Left renal cortex interstitium (tissue), 4 donors: ENCODE results near the gene SDR39U1. TPM values are rescaled to one million over a fixed set of nuclear protein-coding genes. Genes with fewer than 3 reads are reported as not detected.
A peak's percentile ranks its signal among the peaks of the same experiment; 100 is the strongest.
"Not testable (repeated sequence)": the region's sequence is repeated elsewhere in the genome, so short reads cannot be mapped to it uniquely, and the experiment has no call there.

ENCODE experiments used
- DNase-seq, 4 donors: peaks; one replicate each; pipeline ENCODE4 v3.0.0-alpha.2; 2013; ENCODE audit warnings: low read depth in 4 of 4, low spot score in 2 of 4, missing footprints in 1 of 4
- polyA plus RNA-seq, 4 donors: library from polyadenylated mRNA; unstranded; fragments of 120-200 nt; gene quantifications; one replicate each; pipeline ENCODE4 v1.2.1, GENCODE V29; 2013; ENCODE audit not compliant: insufficient read length in 4 of 4

Gene SDR39U1, protein sequence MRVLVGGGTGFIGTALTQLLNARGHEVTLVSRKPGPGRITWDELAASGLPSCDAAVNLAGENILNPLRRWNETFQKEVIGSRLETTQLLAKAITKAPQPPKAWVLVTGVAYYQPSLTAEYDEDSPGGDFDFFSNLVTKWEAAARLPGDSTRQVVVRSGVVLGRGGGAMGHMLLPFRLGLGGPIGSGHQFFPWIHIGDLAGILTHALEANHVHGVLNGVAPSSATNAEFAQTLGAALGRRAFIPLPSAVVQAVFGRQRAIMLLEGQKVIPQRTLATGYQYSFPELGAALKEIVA
- polyA plus RNA-seq, result 10 to 100 TPM; 49.6 to 92.1 (median 72.5) TPM

DNA sequence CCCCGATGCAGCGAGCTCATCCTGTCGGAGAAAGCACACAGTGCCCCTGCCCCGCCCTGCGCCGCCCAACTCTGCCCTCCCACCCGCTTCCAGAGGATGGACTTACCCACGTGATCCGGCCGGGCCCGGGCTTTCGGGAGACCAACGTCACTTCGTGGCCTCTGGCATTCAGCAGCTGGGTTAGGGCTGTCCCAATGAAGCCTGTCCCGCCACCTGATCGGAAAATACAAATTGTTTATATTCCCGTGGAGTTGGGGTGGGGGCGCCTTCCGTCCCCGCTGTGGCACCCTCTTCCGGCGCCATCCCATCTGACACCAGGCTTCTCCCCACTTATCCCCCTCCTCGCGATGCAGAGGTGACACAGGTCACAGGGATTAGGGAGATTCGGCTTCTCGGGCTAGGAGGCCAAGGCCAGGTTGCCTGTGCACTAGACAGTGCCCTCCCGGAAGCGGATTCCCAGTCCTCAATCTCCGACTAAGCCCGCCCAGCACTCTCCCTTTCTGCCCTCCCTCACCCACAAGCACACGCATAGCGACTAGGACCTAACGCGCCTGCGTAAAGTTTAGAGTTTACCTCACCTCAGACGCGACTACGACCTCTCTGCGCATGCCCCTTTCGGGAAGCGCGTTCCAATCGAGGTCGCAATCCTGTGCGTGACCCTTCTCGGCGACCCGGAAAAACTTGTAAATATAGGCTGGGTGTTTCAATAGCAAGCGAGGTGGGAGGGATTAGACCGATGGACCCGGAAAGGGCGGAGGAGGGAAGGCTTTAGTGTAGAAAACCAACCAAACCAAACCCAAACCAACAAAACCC, at the start of gene SDR39U1:
Gene SDR39U1 (minus strand): TSS at position 537 of the 813 bp plus-strand sequence. CDS start 7 bp downstream, at position 530.
- peak; percentile 96 to 99 (median 98) for DNase-seq

DNA sequence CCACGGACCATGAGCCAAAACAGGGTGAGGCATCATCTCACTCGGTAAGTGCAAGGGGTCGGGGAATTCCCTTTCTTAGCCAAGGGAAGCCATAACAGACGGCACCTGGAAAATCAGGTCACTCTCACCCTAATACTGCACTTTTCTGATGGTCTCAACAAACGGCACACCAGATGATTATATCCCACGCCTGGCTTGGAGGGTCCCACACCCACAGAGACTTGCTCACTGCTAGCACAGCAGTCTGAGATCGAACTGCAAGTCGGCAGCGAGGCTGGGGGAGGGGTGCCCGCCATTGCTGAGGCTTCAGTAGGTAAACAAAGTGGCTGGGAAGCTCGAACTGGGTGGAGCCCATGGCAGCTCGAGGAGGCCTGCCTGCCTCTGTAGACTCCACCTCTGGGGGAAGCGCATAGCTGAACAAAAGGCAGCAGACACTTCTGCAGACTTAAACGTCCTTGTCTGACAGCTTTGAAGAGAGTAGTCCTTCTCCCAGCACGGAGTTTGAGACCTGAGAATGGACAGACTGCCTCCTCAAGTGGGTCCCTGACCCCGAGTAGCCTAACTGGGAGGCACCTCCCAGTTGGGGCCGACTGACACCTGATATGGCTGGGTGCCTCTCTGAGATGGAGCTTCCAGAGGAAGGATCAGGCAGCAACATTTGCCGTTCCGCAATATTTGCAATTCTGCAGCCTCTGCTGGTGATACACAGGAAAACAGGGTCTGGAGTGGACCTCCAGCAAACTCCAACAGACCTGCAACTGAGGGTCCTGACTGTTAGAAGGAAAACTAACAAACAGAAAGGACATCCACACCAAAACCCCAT, 49.2 kb upstream of the SDR39U1 start:
- DNase-seq, result not testable (repeated sequence)

DNA sequence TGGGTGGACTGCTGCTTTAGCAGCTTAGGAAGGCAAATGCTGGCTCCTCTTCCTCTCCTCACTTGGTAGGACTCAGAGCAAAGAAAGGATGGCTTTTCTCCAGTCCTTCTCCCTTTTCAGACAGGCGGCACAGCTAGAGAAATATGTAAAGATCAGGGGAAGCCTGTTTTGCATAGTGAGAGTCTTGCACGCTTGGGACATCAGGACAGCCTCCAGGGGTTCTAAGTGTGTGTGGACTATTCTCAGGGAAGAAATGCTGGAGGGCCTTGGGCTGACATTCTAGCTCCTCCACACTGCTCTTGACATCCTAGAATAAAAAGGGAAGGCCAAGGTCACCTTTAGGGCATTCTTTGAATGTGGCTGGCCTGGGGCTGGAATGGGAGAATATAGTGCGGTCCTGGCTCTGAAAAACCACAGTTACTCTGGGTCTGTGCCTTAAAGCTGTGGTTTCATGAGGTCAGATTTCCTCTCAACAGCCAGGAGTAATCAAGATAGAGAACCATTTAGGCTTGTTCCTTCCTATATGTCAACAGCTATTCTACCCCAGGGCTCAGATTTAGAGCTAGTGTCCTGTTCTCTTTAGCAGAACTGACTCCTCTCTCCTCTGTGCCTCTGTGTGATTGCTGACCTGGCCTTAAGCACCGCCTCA, 41.2 kb upstream of the SDR39U1 start:
- DNase-seq, result no peak

DNA sequence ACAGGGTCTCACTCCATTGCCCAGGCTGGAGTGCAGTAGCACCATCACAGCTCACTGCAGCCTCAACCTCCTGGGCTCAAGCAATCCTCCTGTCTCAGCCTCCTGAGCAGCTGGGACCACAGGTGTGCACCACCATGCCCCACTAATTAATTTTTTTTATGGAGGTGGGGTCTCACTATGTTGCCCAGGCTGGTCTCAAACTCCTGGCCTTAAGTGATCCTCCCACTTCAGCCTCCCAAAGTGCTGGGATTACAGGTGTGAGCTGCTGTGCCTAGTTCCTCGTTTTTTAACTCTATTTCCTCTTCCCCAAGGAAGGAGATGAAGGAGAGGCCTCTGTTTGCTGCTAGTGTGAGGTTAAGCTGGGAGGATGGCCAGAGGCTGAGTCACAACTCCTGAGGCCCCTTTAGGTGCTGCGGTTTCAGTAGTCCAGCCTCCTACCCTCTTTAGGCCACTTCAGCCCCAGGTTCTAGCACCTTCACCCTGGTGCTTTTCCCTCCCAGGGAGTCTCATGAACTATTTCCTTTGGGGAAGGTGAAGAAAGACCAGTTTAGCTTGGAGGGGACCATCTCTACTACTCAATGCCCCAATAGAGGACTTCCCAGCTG, 40.2 kb upstream of the SDR39U1 start:
- DNase-seq, result not testable (repeated sequence)

DNA sequence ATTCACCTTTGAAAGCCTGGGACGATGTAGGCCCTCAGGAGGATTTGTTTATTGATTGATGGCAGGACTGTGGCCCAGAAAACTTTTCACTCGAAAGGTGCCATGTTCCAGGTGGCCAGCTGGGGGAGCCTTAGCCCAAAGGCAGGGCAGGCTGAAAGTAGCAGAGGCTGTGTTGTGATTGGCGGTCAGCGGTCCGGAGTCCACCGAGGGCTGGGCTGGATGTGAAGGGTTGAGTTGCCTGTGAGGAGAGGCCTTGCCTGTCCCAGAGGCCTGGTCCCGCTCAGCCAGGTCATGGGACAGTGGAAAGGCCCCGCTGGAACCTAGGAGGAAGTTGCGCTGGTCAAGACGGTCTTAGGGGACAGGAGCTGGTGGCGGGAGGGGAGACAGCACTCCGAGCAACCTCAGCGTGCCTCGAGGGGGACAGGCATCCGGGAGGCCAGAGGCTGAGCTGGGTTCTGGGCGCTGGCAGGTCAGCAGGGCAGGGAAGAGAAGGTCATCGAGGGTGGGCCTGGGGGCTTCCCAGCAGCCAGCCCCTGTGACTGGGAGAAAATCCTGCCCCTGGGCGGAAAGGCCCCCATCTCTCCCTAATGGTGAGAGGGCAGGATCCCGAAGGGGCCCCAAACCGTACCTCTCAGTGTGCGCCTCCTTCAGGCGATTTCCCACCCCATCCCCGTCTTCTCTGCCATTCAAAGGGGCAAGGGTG, 39.2 kb upstream of the SDR39U1 start:
- DNase-seq, result peak in 2 of 4 donors; percentile 1 to 3

DNA sequence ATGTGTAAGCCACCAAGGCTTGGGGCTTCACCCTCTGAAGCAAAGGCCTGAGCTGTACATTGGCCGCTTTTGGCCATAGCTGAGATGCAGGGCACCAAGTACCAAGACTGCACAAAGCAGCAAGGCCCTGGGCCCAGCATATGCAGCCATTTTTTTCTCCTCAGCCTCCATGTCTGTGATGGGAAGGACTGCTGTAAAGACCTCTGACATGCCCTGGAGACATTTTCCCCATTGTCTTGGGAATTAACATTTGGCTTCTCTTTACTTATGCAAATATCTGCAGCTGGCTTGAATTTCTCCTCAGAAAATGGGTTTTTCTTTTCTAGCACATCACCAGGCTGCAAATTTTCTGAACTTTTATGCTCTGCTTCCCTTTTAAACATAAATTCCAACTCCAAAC, 37.4 kb upstream of the SDR39U1 start:
- not testable (repeated sequence) for DNase-seq

DNA sequence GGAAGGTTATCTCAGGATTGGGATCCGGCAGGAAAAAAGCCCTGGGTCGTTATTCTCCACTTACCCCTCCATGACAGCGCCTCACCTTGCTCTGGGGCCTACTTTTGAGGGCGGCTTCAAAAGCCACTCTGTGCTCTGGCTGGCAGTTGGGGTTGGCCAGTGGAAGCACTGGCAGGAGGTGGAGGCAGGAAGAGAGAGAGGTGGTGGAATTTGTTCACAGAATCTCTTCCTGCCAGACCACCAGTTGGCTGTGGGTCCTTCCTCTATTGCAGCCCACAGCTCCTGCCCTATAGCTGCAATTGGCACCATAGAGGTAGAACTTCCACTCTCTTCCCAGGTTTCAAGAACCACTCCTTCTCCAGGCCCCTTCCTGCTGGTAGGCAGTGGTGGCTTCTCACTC, 32.7 kb upstream of the SDR39U1 start:
- no peak for DNase-seq

DNA sequence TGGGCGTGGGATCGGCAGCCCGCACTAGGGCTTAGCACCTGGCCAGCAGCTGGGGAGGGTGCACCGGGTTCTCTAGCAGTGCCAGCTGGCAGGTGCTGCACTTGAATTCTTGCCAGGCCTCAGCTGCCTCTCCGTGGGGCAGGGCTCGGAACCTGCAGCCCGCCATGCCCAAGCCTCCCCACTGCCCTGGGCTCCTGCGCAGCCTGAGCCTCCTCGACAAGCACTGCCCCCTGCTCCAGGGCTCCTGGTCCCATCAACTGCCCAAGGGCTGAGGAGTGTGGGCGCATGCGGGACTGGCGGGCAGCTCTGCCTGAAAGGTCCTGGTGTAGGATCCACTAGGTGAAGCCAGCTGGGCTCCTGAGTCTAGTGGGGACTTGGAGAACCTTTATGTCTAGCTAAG, 30.6 kb upstream of the SDR39U1 start:
- no peak for DNase-seq

DNA sequence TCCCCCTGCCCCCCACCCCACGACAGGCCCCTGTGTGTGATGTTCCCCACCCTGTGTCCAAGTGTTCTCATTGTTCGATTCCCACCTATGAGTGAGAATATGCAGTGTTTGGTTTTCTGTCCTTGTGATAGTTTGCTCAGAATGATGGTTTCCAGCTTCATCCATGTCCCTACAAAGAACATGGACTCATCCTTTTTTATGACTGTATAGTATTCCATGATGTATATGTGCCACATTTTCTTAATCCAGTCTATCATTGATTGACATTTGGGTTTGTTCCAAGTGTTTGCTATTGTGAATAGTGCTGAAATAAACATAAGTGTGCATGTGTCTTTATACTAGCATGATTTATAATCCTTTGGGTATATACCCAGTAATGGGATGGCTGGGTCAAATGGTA, 27.9 kb upstream of the SDR39U1 start:
- not testable (repeated sequence) for DNase-seq

DNA sequence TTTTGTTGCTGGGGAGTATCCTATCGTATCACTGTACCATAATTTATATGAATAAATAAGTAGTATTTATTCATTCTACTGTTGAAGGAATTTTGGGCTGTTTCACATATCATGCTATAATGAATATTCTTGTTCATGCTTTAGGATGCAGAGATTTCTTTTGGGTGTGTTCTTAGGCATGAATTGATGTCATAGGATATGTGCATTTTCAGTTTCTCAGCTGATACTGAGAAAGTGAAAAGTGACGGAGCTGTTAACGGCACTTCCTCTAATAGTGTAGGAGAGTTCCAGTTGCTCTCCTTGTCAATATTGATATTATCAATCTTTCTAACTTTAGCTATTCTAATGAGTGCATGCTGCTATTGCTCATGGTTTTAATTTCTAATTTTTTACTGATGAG, 23.2 kb upstream of the SDR39U1 start:
- DNase-seq, result no peak

DNA sequence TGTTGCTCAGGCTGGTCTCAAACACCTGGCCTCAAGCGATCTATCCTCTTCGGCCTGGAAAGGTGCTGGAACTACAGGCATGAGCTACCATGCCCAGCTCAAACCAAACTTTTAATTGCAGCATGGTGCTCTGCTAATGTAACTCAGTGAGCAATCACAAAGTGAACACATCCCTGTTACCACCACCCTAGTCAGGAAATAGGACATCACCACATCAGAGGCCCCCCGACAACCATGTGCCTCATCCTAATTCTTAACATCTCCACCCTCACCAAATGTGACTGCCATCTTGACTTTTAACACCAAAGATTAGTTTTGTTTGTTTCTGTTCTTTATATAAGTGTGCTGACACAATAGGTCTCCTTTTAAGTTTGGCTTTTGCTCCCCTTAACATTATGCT, 22.8 kb upstream of the SDR39U1 start:
- DNase-seq, result no peak

DNA sequence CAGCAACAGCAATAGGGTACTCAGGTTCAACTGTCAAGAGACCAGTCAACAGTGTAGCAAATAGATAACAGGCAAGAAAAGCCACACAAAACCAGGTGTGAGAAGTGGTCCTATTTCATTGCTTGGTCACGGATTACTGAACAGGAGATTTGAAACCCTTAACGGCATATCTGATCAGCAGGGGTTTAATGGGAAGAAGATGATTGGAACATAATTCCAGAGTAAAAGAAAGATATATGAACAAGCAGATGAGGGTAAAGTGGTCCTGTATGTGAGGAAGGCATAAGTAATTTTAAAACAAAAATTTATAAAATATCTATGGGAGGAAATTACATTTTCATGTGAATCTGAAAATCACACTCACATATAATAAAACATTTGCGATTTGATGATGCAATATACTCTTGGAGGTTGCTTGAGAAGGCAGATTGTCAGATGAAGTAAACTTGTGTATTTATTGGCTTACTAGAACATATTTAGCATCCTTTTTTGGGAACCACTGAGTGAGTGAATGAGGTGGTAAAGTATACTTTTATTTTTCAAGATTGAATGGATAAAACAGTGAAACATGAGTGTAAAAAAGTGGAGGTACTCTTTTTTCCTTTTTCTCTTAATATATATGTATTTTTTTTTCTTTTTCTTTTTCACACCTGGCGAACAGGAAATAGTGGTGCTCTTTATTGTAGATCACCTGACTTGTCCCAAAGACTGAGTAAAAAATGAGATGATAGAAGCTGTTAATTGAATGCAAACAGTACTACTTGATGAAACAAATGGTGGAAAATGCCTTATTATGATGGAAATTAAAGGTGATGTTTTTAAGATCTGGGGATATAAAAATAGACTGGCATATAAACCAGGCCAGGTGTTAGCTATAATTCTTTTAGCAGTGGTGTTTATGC, 21.6 kb upstream of the SDR39U1 start:
- no peak for DNase-seq

DNA sequence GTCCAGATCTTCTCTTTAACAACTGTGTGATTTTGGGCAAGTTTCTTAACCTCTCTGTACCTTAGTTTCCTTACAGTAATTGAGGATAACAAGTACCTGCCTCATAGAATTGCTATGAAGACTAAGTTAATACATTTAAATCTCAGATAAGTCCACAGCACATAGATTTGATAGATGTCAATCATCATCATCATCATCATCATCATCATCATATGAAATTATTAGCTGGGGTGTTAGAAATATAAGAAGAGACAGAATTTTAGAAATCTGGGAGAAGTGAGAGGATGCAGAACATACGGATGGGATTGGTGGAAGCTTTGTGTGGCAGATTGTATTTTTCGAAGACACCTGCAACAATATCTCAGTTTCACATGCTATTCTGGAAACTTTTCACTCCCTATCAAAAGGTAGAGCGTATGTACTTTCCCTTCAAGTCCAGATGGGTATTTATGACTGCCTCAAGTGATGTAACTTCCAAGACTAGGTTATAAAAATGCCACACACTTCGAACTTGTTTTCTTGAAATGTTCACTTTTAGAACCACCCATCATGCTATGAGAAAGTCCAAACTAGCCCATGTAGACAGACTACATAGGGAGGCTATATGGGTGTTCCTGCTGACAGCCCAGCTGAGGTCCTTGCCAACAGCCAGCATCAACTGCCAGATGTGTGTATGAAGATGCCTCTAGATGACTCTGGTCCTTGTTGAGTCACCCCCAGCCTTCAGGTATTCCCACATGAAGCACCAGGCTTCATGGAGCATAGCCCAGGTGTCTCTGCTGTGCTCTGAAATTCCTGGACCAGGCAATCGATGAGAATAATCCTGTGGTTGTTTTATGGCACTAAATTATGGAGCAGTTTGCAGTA, 20.7 kb upstream of the SDR39U1 start:
- no peak for DNase-seq

DNA sequence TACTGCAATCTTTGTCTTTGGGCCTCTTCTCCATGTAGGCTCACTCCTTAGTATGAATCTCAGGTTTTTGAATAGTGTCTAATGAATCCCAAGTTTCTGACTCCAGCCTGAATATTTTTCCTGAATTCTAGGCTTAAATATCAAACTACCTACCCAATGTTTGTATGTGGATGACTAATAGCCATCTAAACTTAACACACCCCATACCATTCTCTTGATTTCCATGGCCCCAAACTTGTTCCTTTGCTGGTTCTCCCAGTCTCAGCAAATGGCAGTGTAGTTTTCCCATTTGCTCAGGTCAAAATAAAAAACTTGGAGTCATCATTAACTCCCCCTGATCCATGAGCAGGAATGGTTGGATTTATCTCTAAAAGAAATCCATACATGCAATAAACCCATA, 18.8 kb upstream of the SDR39U1 start:
- no peak for DNase-seq

DNA sequence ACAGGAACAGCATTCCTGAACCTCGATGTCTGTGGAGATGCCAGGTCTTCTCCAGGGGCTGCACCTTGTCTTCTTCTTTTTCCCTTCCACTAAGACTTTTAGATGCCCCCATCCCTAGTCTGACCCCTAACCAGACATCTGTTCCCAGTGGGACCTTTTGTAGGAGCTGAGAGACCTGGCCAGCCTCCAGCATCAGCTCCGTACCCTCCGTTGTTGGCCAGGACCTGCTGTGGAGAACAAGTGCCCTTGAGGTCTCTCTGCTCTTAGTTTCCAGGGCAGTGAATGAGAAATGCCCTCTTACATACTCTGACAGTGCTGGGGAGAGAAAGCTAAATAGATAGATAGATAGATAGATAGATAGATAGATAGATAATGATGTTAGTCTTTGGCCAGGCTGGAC, 16.8 kb upstream of the SDR39U1 start:
- no peak for DNase-seq

DNA sequence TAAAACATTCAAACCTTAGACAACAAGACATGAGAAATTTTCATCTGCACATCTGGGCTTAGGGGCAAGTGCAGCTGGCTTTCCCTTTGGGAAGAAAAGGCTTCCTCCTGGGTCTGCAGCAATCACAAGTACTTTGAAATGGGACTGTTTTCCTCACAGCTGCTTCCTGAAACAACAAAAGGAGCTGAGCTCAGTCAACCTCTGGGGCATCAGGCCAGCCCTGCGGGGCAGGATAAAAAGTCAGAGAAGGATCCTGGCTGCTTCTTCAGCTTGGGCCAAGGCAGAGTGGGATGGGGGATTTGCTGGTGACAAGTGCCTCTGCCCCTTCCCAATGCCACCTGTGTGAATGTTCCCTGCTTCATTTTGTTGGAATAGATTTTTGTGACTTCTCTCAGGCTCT, 16.2 kb upstream of the SDR39U1 start:
- no peak for DNase-seq

DNA sequence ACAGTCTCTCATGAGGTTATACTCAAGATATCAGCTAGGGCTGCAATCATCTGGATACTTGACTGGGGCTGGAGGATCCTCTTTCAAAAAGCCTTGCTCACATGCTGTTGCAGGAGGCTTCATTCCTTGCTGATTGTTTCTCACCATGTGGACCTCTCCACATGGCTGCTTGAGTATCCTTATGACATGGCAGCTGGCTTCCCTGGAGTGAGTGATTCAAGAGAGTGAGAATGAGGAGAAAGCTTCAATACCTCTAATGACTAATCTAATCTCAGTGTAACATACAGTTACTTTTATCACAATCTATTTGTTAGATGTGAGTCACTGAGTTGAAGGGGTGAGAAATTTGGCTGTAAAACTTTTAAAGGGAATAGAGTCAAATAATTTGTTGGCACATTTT, 14.4 kb upstream of the SDR39U1 start:
- DNase-seq, result no peak

DNA sequence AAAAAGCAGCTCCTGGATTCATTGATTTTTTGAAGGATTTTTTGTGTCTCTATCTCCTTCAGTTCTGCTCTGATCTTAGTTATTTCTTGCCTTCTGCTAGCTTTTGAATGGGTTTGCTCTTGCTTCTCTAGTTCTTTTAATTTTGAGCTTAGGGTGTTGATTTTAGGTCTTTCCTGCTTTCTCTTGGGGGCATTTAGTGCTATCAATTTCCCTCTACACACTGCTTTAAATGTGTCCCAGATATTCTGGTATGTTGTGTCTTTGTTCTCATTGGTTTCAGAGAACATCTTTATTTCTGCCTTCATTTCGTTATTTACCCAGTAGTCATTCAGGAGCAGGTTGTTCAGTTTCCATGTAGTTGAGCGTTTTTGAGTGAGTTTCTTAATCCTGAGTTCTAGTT, 8.3 kb upstream of the SDR39U1 start:
- DNase-seq, result not testable (repeated sequence)
